AG08396 (cell line): ENCODE results near the gene DPYD.

Experiments used
- DNase-seq: peaks from one replicate; pipeline ENCODE4 v3.0.0; 2012; ENCODE audit warnings: low spot score, mixed read lengths

Gene DPYD

GRCh38 chr1:97610102-97610501 lies 310.7 kb downstream of the DPYD start:
- no peak for DNase-seq

GRCh38 chr1:97608272-97608671 lies 312.6 kb downstream of the DPYD start:
- DNase-seq: no peak

GRCh38 chr1:97603776-97604175 lies 317.1 kb downstream of the DPYD start:
- no peak for DNase-seq

- no peak for DNase-seq
Observed at GRCh38 chr1:97603218-97603617, 317.6 kb downstream of the DPYD start.

GRCh38 chr1:97599447-97599846 lies 321.4 kb downstream of the DPYD start:
- no peak for DNase-seq

GRCh38 chr1:97593192-97593591 lies 327.6 kb downstream of the DPYD start:
- DNase-seq: no peak

- no peak for DNase-seq
Observed at GRCh38 chr1:97588772-97589171, 332.1 kb downstream of the DPYD start.

GRCh38 chr1:97581614-97582051 lies 339.2 kb downstream of the DPYD start:
- peak; percentile 8 for DNase-seq

GRCh38 chr1:97577613-97578012 lies 343.2 kb downstream of the DPYD start:
- DNase-seq: no peak

- DNase-seq: no peak
Observed at GRCh38 chr1:97573553-97573952, 347.3 kb downstream of the DPYD start.

- DNase-seq: no peak
Observed at GRCh38 chr1:97572561-97572960, 348.3 kb downstream of the DPYD start.

- DNase-seq: no peak
Observed at GRCh38 chr1:97571760-97572159, 349.1 kb downstream of the DPYD start.

- no peak for DNase-seq
Observed at GRCh38 chr1:97570691-97571090, 350.1 kb downstream of the DPYD start.

GRCh38 chr1:97567000-97567749 lies 353.7 kb downstream of the DPYD start:
- DNase-seq: no peak

- DNase-seq: no peak
Observed at GRCh38 chr1:97565886-97566285, 354.9 kb downstream of the DPYD start.

GRCh38 chr1:97563926-97564325 lies 356.9 kb downstream of the DPYD start:
- no peak for DNase-seq

- DNase-seq: peak; percentile 6
Observed at GRCh38 chr1:97562081-97562480, 358.8 kb downstream of the DPYD start.

- no peak for DNase-seq
Observed at GRCh38 chr1:97560714-97561113, 360.1 kb downstream of the DPYD start.

GRCh38 chr1:97553971-97554370 lies 366.9 kb downstream of the DPYD start:
- DNase-seq: no peak

- DNase-seq: no peak
Observed at GRCh38 chr1:97551113-97551512, 369.7 kb downstream of the DPYD start.

GRCh38 chr1:97545446-97545845 lies 375.4 kb downstream of the DPYD start:
- DNase-seq: no peak

- no peak for DNase-seq
Observed at GRCh38 chr1:97540346-97540888, 380.4 kb downstream of the DPYD start.

GRCh38 chr1:97538113-97538512 lies 382.7 kb downstream of the DPYD start:
- DNase-seq: no peak

- no peak for DNase-seq
Observed at GRCh38 chr1:97533358-97533757, 387.5 kb downstream of the DPYD start.
